Mucosa of gallbladder (tissue), 1 donor: ENCODE results near the gene SEPTIN3. TPM values are rescaled to one million over a fixed set of nuclear protein-coding genes. Genes with fewer than 3 reads are reported as not detected.
A peak's percentile ranks its signal among the peaks of the same experiment; 100 is the strongest.
"Not testable (repeated sequence)": the region's sequence is repeated elsewhere in the genome, so short reads cannot be mapped to it uniquely, and the experiment has no call there.

Experiments
- DNase-seq: peaks from one replicate; pipeline ENCODE4 v3.0.0-alpha.2; 2020; ENCODE audit warnings: low spot score
- total RNA-seq: library from RNA; stranded (reverse); gene quantifications from one replicate; pipeline ENCODE4 v1.2.1, GENCODE V29; 2021
- donor health status: DM: no; HTN: no; CAD: no.

The SEPTIN3 gene
- total RNA-seq, 1 donor from 2014 or later: 0.60 TPM

- DNase-seq: no peak
Measured at GRCh38 chr22:41943661-41944209, 25.5 kb upstream of the SEPTIN3 start.

DNA sequence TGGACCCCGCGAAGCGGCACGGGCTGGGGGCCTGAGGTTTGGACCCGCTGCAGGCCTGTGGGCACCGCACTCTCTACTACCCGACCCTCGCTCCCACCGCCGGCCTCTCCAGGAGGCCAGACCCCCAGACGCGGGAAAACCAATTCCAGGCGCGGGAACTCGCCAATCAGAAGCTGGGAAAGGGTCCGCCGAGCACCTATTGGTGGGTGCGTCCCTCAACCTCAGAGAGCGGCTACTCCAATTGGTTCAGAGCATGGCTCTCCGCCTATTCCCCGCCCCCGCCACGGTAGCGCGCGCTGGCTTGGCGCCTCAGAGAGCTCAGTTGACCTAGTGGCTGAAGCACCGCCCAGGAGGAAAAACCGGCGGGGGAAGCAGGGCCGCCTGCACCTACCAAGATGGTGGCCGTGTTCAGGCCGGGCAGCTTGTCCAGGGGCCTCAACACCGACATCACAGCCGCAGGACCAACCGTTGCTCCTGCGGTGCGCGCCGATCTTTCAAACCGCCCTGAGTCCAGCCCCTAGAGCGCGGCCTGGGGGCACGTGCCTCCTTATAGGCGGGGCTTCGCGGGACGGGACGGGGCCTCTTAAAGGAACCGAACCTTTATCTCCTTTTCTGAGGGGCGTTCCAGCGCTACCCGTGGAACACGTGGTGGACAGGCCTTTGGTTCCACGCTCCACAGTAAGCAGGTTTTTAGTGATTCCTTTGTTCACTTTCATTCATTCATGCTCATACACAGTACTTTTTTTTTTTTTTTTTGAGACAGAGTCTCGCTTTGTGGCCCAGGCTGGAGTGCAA is 22.4 kb upstream of the SEPTIN3 start, which contains the start of gene CENPM:
Gene CENPM, minus strand, starts transcription at position 524 of the 795 bp plus-strand sequence. Its CDS starts 76 bp downstream, at position 448.
- peak; percentile 91 for DNase-seq

- no peak for DNase-seq
Measured at GRCh38 chr22:41947424-41948080, 21.7 kb upstream of the SEPTIN3 start.

DNA sequence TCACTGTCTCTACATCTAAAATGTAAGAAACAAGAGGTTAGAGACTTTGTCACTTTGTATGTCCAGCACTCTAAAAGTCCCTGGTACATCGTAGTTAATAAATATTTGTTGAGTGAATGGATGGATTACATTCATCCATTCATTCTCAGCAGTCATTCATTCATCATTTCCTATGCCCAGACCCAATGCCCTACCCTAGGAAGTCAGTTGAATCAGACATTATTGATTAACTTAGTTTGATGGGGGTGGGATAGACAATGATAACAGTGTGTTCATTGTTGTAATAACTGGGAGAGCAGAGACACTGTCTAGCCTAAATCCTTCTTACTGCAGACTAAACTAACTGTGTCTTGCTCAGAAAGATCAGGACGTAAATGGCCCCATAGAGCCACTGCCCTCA is 21.1 kb upstream of the SEPTIN3 start:
- DNase-seq: no peak

- DNase-seq: not testable (repeated sequence)
Measured at GRCh38 chr22:41948928-41949296, 20.3 kb upstream of the SEPTIN3 start.

DNA sequence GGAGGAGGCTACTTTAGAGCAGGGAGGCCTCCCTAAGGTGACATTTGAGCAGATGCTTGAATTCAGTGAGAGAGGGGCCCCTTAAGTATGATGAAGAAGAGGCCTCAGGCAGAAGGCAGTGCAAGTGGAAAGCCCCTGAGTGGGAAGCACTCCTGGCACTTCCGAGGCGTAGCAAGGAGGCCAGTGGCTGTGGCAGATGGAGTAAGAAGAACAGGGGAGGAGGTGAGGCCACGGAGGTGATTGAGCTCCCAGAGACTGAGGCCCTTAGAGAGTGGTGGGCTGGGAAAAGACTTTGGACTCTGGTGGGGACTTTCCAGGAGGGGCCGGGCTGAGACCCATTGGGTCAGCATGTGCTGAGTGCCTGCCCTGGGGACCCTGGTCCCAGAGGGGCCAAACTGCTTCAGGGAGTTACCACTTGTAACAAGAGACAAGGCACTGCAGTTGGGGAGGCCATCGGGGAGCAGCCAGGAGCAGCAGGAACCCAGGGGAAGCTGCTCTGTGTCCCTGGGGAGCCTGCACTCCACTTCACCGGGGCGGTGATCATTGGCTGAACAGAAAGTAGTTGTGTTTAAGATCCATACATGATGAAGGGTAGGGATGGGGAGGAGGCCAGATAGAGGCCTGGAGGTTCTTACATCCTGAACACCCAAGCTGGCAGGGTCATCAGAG is 19.8 kb upstream of the SEPTIN3 start:
- no peak for DNase-seq

- no peak for DNase-seq
Measured at GRCh38 chr22:41951898-41952474, 17.3 kb upstream of the SEPTIN3 start, which contains the start of gene SMIM45. TSS of gene SMIM45 (plus strand) at chr22:41952150.

GRCh38 chr22:41952713-41953112 is 16.5 kb upstream of the SEPTIN3 start:
- no peak for DNase-seq

GRCh38 chr22:41957941-41958556 is 11.2 kb upstream of the SEPTIN3 start:
- no peak for DNase-seq

DNA sequence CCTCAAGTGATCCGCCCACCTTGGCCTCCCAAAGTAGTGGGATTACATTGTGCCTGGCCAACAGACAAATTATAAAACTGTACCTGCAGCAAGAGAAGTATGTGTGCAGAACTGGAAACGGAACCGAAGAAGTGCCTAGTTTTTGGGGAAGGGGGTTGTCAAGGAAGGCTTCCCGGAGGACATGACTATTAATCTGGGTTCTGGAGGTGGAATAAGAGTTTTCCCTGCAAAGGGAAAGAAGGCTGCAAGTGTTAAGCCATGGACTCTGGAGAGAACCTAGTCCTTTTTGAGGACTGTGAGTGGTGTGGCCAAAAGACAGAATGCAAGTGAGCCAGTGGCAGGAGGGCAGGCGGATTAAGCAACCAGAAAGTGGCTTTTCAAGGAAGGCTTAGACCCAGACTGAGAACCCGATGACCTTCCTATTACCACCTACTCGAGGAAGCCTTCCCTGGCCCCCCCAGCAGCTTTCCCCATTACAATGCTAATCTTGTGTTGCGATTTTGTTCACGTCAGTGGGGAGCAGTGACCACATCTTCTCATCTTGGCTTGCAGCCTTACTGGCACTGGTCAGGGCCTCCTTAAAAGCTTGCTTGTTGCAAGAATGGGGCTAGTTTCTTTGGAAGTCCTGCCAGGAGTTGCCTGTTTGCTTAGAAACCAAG is 5.7 kb upstream of the SEPTIN3 start:
- no peak for DNase-seq

DNA sequence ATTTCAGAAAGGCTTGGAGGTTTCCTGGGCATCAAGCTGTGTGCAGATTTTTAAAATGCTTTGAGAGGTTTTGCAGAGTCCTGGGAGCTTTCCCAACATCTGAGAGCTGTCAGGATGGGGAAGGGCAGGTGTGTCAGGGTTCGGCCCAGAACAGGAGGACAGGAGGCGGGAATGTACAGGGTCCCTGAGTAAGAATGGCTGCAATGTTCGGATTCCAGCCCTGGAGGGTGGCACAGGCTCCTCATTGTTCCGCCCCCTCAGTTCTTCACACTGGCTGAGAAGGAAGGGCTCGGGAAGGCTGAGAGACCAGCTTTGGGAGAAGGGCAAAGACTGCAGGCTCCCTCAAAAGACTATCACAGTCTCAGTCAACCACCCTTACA is 5.1 kb upstream of the SEPTIN3 start:
- DNase-seq: no peak

- no peak for DNase-seq
Measured at GRCh38 chr22:41966225-41966606, 3.0 kb upstream of the SEPTIN3 start.

GRCh38 chr22:41966607-41967240 is 2.5 kb upstream of the SEPTIN3 start:
- peak; percentile 70 for DNase-seq

- no peak for DNase-seq
Measured at GRCh38 chr22:41968601-41969000, 642 bp upstream of the SEPTIN3 start.

DNA sequence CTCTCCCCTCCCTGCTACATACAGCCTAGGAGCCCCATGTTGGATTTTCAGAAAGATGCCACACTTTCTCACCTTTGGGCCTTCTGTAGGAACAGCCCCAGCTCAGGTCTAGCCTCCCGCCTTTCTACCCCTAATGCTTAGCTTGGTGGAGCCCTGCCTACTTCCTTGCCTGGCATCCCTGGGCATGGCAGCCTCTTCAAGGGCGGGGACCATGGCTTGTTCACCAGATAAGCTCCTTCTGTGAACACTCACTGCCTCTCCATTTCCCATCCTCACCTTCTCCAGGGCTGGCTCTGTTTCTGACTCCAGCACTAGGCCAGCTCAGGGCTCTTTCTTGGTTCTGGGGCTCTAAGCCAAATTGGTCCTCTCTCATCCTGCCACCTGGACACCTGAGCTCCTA is 1.4 kb downstream of the SEPTIN3 start:
- DNase-seq: no peak

DNA sequence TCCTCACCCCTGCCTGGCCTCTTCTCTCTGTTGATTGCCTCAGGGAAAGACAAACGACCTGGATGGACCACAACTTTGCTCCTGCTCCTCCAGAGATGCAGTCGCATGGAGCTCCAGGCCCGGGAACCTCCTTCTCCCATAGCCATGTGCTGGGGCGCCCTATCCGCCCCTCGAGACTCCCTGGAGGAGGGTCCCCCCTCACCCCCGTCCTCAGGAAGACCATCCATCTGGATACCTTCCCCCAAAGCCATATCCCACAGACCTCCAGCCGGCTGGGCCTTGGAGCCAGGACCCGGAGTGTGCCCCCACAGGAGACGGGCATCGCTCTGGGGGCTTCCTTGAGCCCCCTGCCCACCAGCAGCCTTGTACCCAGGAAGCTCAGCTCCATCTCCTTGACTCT is 2.2 kb downstream of the SEPTIN3 start:
- DNase-seq: no peak

DNA sequence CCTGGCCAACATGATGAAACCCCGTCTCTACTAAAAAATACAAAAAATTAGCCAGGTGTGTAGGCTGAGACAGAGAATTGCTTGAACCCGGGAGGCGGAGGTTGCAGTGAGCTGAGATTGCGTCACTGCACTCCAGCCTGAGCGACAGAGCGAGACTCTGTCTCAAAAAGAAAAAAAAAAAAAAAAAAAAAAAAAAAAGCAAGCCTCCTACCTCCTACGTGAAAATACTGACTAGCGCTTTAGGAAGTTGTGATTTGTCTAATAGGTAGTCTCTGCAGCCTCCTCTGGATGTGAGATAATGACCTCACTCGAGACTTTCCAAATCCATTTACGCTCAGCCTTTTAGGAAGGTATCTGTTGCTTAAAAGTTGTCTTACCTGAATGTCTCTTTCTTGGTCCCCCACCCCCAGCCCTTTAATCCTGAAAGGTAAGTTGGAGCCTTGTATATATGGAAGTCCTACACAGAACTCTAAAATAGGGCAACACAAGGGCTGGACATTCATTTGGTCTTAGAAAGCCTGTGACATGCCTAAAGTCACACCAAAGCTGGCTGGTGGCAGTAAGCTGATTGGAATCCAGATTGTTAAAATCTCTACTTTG is 5.5 kb downstream of the SEPTIN3 start:
- no peak for DNase-seq

DNA sequence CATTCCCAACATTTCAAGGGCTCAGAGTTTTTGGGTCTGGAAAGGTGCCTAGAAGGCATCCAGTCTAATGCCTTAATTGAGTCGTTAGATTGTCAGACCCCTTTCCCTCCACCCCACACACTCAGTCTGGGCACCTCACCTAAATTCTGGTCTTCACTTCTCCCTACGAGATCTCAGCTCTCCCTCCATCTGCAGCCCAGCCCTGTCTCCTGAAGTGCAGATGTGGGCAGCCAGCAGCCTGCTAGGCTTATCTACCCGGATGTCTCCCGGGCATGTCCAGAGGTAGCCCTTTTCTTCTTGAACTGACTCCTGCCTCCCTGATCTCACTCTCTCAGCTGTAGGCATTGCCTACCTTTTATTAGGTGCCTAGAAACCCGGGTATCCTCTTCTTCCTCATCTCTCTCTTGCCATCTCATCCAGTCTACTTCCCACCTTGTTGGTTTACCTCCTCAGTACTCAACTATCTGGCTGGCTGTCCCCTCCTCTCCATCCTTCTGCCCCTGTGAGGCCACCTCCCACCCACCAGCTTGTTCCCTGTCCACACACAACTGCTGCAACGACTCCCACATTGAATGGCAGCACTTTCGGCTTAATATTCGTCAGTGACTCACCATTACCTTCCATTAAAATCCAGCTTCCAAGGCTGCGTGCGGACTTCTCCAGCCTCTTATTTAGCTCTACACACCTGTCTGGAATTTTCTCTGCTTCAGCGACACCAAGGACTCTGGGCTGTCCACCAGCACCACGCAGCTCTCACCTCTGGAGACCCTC is 6.2 kb downstream of the SEPTIN3 start:
- DNase-seq: no peak
